HEK293T (cell line): Measurements from ENCODE around the gene CD68.

Experiments
- ARNT ChIP-seq: fragments of 450-650 bp; IDR thresholded peaks from 2 replicates; pipeline ENCODE4 v1.6.1; 2017; ENCODE audit warnings: mild to moderate bottlenecking
- BHLHE40 ChIP-seq: fragments of 450-650 bp; IDR thresholded peaks from 2 replicates; pipeline ENCODE4 v1.6.1; 2016; ENCODE audit warnings: mild to moderate bottlenecking, moderate library complexity, borderline replicate concordance
- CTBP1 ChIP-seq: fragments of 450-650 bp; IDR thresholded peaks from 2 replicates; pipeline ENCODE4 v1.6.1; 2016; ENCODE audit warnings: borderline replicate concordance
- FOXA1 ChIP-seq: fragments of 450-650 bp; IDR thresholded peaks from 2 replicates; pipeline ENCODE4 v1.6.1; 2016; ENCODE audit warnings: mild to moderate bottlenecking
- FOXK2 ChIP-seq: fragments of 450-650 bp; IDR thresholded peaks from 2 replicates; pipeline ENCODE4 v1.6.1; 2016; ENCODE audit warnings: mild to moderate bottlenecking
- FOXM1 ChIP-seq: fragments of 450-650 bp; IDR thresholded peaks from 2 replicates; pipeline ENCODE4 v1.6.1; 2017; ENCODE audit warnings: mild to moderate bottlenecking, borderline replicate concordance
- HDGF ChIP-seq: fragments of 450-650 bp; IDR thresholded peaks from 2 replicates; pipeline ENCODE4 v1.6.1; 2017; ENCODE audit warnings: antibody characterized with exemption, borderline replicate concordance
- SP1 ChIP-seq: fragments of 450-650 bp; IDR thresholded peaks from 2 replicates; pipeline ENCODE4 v1.6.1; 2017
- SUZ12 ChIP-seq: fragments of 450-650 bp; IDR thresholded peaks from 2 replicates; pipeline ENCODE4 v1.6.1; 2016; ENCODE audit warnings: mild to moderate bottlenecking
- ZNF384 ChIP-seq: fragments of 450-650 bp; IDR thresholded peaks from 2 replicates; pipeline ENCODE4 v1.6.1; 2016
- TF ChIP-seq, protein P1 (sequence below): fragments of 450-650 bp; IDR thresholded peaks from 2 replicates; pipeline ENCODE4 v1.6.1; 2016

- no peak for TF ChIP-seq SP1
- no peak for TF ChIP-seq BHLHE40
- no peak for TF ChIP-seq HDGF
- no peak for TF ChIP-seq FOXK2
- TF ChIP-seq SUZ12, result no peak
- TF ChIP-seq CTBP1, result no peak
- no peak for TF ChIP-seq ARNT
- TF ChIP-seq ZNF384, result no peak
- TF ChIP-seq, protein P1, sequence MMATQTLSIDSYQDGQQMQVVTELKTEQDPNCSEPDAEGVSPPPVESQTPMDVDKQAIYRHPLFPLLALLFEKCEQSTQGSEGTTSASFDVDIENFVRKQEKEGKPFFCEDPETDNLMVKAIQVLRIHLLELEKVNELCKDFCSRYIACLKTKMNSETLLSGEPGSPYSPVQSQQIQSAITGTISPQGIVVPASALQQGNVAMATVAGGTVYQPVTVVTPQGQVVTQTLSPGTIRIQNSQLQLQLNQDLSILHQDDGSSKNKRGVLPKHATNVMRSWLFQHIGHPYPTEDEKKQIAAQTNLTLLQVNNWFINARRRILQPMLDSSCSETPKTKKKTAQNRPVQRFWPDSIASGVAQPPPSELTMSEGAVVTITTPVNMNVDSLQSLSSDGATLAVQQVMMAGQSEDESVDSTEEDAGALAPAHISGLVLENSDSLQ, result no peak
- no peak for TF ChIP-seq FOXA1
- no peak for TF ChIP-seq FOXM1
These were observed 13.1 kb downstream of the CD68 start for GRCh38 chr17:7592422-7593021.
